ENCODE measurements around the gene FREY1. TPM values are rescaled to one million over a fixed set of nuclear protein-coding genes. Genes with fewer than 3 reads are reported as not detected.

Gene FREY1
- total RNA-seq, 4 donors from 2014 or later = 4.9 TPM; not detected in 3

- Histone ChIP-seq H3K27ac (peak overlapping the region in 1 of 4 donors; percentile 31), H3K4me3 (no peak overlapping the region), H3K9me3 (no peaks in the 10 kb centered on the region), H3K4me1 (peaks cover 1 to 24% (median 18%) of the 10 kb centered on the region in 4 donors), H3K27me3 (peaks cover 0 to 8% of the 10 kb centered on the region in 2 donors), H3K36me3 (no peaks in the 10 kb centered on the region)
- DNase-seq = peak in 1 of 3 donors; percentile 46
- TF ChIP-seq CTCF (IDR thresholded peaks at IDR 0.05) = no peak
- TF ChIP-seq POLR2A (IDR thresholded peaks at IDR 0.05) = no peak
These were observed 20.2 kb upstream of the FREY1 start for GRCh38 chr11:45927332-45927683.

GRCh38 chr11:45926536-45927331, 19.7 kb upstream of the FREY1 start:
- peak overlapping the region in 1 of 4 donors; percentile 31 for H3K27ac ChIP-seq

GRCh38 chr11:45926001-45926401, 18.9 kb upstream of the FREY1 start:
- peaks cover 0 to 18% of the 10 kb centered on the region in 2 donors for H3K27me3 ChIP-seq
- peak in 1 of 3 donors; percentile 44 for DNase-seq
- H3K27ac ChIP-seq = no peak overlapping the region
- no peaks in the 10 kb centered on the region for H3K36me3 ChIP-seq
- TF ChIP-seq POLR2A (IDR thresholded peaks at IDR 0.05) = no peak
- no peak for TF ChIP-seq CTCF (IDR thresholded peaks at IDR 0.05)
- peaks cover 3 to 31% (median 21%) of the 10 kb centered on the region in 4 donors for H3K4me1 ChIP-seq
- H3K9me3 ChIP-seq = no peaks in the 10 kb centered on the region
- H3K4me3 ChIP-seq = no peak overlapping the region

More at GRCh38 chr11:45926536-45927331, 19.7 kb upstream of the FREY1 start:
- no peaks in the 10 kb centered on the region for H3K9me3 ChIP-seq
- peak in 1 of 3 donors; percentile 43 for DNase-seq
- peaks cover 3 to 30% (median 23%) of the 10 kb centered on the region in 4 donors for H3K4me1 ChIP-seq
- no peak for TF ChIP-seq CTCF (IDR thresholded peaks at IDR 0.05)
- TF ChIP-seq POLR2A (IDR thresholded peaks at IDR 0.05) = no peak
- peaks cover 0 to 13% of the 10 kb centered on the region in 2 donors for H3K27me3 ChIP-seq
- no peak overlapping the region for H3K4me3 ChIP-seq
- H3K36me3 ChIP-seq = no peaks in the 10 kb centered on the region

- no peak for DNase-seq
- no peak overlapping the region for H3K4me3 ChIP-seq
- H3K9me3 ChIP-seq = no peaks in the 10 kb centered on the region
- no peaks in the 10 kb centered on the region for H3K36me3 ChIP-seq
- peaks cover 3 to 28% (median 17%) of the 10 kb centered on the region in 4 donors for H3K4me1 ChIP-seq
- H3K27ac ChIP-seq = no peak overlapping the region
- no peak for TF ChIP-seq CTCF (IDR thresholded peaks at IDR 0.05)
- TF ChIP-seq POLR2A (IDR thresholded peaks at IDR 0.05) = no peak
- H3K27me3 ChIP-seq = peaks cover 0 to 18% of the 10 kb centered on the region in 2 donors
These were observed 18.5 kb upstream of the FREY1 start for GRCh38 chr11:45925550-45925949.

GRCh38 chr11:45924927-45925326, 17.9 kb upstream of the FREY1 start:
- H3K4me3 ChIP-seq = no peak overlapping the region
- no peaks in the 10 kb centered on the region for H3K9me3 ChIP-seq
- peaks cover 0 to 18% of the 10 kb centered on the region in 2 donors for H3K27me3 ChIP-seq
- no peak overlapping the region for H3K27ac ChIP-seq
- TF ChIP-seq POLR2A (IDR thresholded peaks at IDR 0.05) (no peak), CTCF (IDR thresholded peaks at IDR 0.05) (no peak)
- peaks cover 3 to 23% (median 13%) of the 10 kb centered on the region in 4 donors for H3K4me1 ChIP-seq
- peak in 1 of 3 donors; percentile 22 for DNase-seq
- H3K36me3 ChIP-seq = no peaks in the 10 kb centered on the region

All from Peyer's patch (tissue), 4 donors.